ENCODE measurements around the gene CBLB. TPM values are rescaled to one million over a fixed set of nuclear protein-coding genes. Genes with fewer than 3 reads are reported as not detected.

The CBLB gene
- total RNA-seq, 1 donor from 2014 or later = 5.9 TPM

- no peak overlapping the region for H3K4me3 ChIP-seq (ENCODE audit: low read depth, low read length)
- no peak for DNase-seq (ENCODE audit: low read depth)
- no peak for TF ChIP-seq CTCF (conservative IDR thresholded peaks at IDR 0.05; ENCODE audit: low read depth, low read length)
Observed at GRCh38 chr3:105857601-105858000, 11.2 kb downstream of the CBLB start.

- no peak for TF ChIP-seq CTCF (conservative IDR thresholded peaks at IDR 0.05; ENCODE audit: low read depth, low read length)
- H3K4me3 ChIP-seq (ENCODE audit: low read depth, low read length) = no peak overlapping the region
- no peak for DNase-seq (ENCODE audit: low read depth)
Observed at GRCh38 chr3:105856605-105857004, 12.2 kb downstream of the CBLB start.

GRCh38 chr3:105853801-105854432 lies 14.9 kb downstream of the CBLB start:
- H3K4me3 ChIP-seq (ENCODE audit: low read depth, low read length) = no peak overlapping the region
- DNase-seq (ENCODE audit: low read depth) = no peak
- no peak for TF ChIP-seq CTCF (conservative IDR thresholded peaks at IDR 0.05; ENCODE audit: low read depth, low read length)

- no peak for DNase-seq (ENCODE audit: low read depth)
- no peak overlapping the region for H3K4me3 ChIP-seq (ENCODE audit: low read depth, low read length)
- no peak for TF ChIP-seq CTCF (conservative IDR thresholded peaks at IDR 0.05; ENCODE audit: low read depth, low read length)
Observed at GRCh38 chr3:105851582-105851981, 17.2 kb downstream of the CBLB start.

GRCh38 chr3:105851176-105851575 lies 17.6 kb downstream of the CBLB start:
- no peak for DNase-seq (ENCODE audit: low read depth)
- H3K4me3 ChIP-seq (ENCODE audit: low read depth, low read length) = no peak overlapping the region
- no peak for TF ChIP-seq CTCF (conservative IDR thresholded peaks at IDR 0.05; ENCODE audit: low read depth, low read length)

- TF ChIP-seq CTCF (conservative IDR thresholded peaks at IDR 0.05; ENCODE audit: low read depth, low read length) = no peak
- H3K4me3 ChIP-seq (ENCODE audit: low read depth, low read length) = no peak overlapping the region
- no peak for DNase-seq (ENCODE audit: low read depth)
Observed at GRCh38 chr3:105850593-105850992, 18.2 kb downstream of the CBLB start.

- no peak for DNase-seq (ENCODE audit: low read depth)
- TF ChIP-seq CTCF (conservative IDR thresholded peaks at IDR 0.05; ENCODE audit: low read depth, low read length) = no peak
- no peak overlapping the region for H3K4me3 ChIP-seq (ENCODE audit: low read depth, low read length)
Observed at GRCh38 chr3:105848821-105849220, 20.0 kb downstream of the CBLB start.
